Heart right ventricle (tissue), 16 donors: ENCODE measurements around the gene KPNA5. TPM values are rescaled to one million over a fixed set of nuclear protein-coding genes. Genes with fewer than 3 reads are reported as not detected.

Source experiments
- ATAC-seq, 8 donors: fragments of 200-7000 bp; cut with Tn5 transposase; one replicate each; pipeline ENCODE4 v1.9.1; 2020; ENCODE audit warnings: mild to moderate bottlenecking in 8 of 8, moderate library complexity in 8 of 8, moderate number of reproducible peaks in 1 of 8
- DNase-seq, 2 donors: peaks; one replicate each; pipeline ENCODE4 v3.0.0-alpha.2; 2020
- H3K27ac ChIP-seq, 10 donors: fragments of 200-600 bp; sonication (generic) in 2 of 10; one replicate each; pipeline versions ENCODE4 v1.5.0 to v1.8.0; 2020 to 2022; ENCODE audit warnings: mild to moderate bottlenecking in 3 of 10
- H3K27me3 ChIP-seq, 7 donors: fragments of 200-600 bp; one replicate each; pipeline ENCODE4 v1.8.0; 2021 to 2022; ENCODE audit warnings: mild to moderate bottlenecking in 2 of 7
- H3K36me3 ChIP-seq, 9 donors: fragments of 200-600 bp; sonication (generic) in 1 of 9; one replicate each; pipeline versions ENCODE4 v1.5.0 to v1.8.0; 2020 to 2022; ENCODE audit warnings: mild to moderate bottlenecking in 2 of 9
- H3K4me1 ChIP-seq, 9 donors: fragments of 200-600 bp; sonication (generic) in 1 of 9; one replicate each; pipeline versions ENCODE4 v1.5.0 to v1.8.0; 2020 to 2022; ENCODE audit warnings: mild to moderate bottlenecking in 4 of 9
- H3K4me3 ChIP-seq, 10 donors: fragments of 200-600 bp; sonication (generic) in 2 of 10; one replicate each; pipeline versions ENCODE4 v1.5.0 to v1.8.0; 2020 to 2022; ENCODE audit warnings: mild to moderate bottlenecking in 7 of 10, moderate library complexity in 2 of 10
- H3K9me3 ChIP-seq, 11 donors: fragments of 200-600 bp in 10 of 11; sonication (generic) in 2 of 11; one replicate each; pipeline versions ENCODE4 v1.5.0 to v1.8.0; 2013 to 2022; ENCODE audit warnings: mild to moderate bottlenecking in 2 of 11, control low read depth in 1 of 11, moderate library complexity in 1 of 11
- WGBS, 2 donors: extraction: QIAGEN DNeasy Blood & Tissue Kit; methylation state at CpG; one replicate each; pipeline ENCODE4 v1.1.7; 2013; ENCODE audit warnings: inconsistent platforms in 1 of 2; 5-methylcytosine and 5-hydroxymethylcytosine counted together
- intact Hi-C, 10 donors: fragments of 100-400 bp; cut with DNase I; formaldehyde crosslinking; loops; one replicate each; pipeline versions ENCODE4 v1.11.1 to v1.14.2; 2022
- polyA plus RNA-seq, 2 donors: library from polyadenylated mRNA; stranded (reverse); fragments of 200-250 nt; gene quantifications; one replicate each; pipeline ENCODE4 v1.2.3, GENCODE V29; 2013
- total RNA-seq, 10 donors: library from RNA; stranded (reverse); fragmentation: NEBNext Ultra II Directional in 3 of 10; extraction: Animal tissue kit (Norgen Biotek cat#: 25700) in 3 of 10; gene quantifications; one replicate each; pipeline versions ENCODE4 v1.2.1 to v1.2.4, GENCODE V29; 2021 to 2023
- TF ChIP-seq, protein P1 (sequence below), 9 donors: fragments of 200-600 bp; sonication (generic) in 2 of 9; IDR thresholded peaks; one replicate each; pipeline versions ENCODE4 v1.5.0 to v1.8.0; 2021 to 2022; ENCODE audit warnings: antibody characterized with exemption in 9 of 9, mild to moderate bottlenecking in 5 of 9, moderate library complexity in 1 of 9
- donor health status: Arrhythmogenic right ventricular cardiomyopathy.
- donor health status: ischemic (EF 13 %, LVEDD 7.1; RV severe dilation, severe dysfunction).
- donor health status: healthy with polysubstance abuse.
- donor health status: DM: no; HTN: yes; CAD: no.
- donor health status: DM: no; HTN: no; CAD: no.
- donor health status: ischemic (EF 25% LVEDD 6.9; RV normal size, moderate dysfunction).
- donor health status: ischemic (EF 25% LVEDD 5.7; RV mildly dilated, moderate dysfunction).
- donor health status: healthy.
- donor health status: DM: yes; HTN: yes; CAD: no.
- donor health status: Ischemic cardiomyopathy.
- donor health status: ischemic (EF 35%, LVEDD 5.7; RV mildly dilated, moderate dysfunction).
- donor health status: nonischemic (EF 11% LVEDD 7.7; RV severe dilation, severe dysfunction).
- donor health status: DM: yes; HTN: yes; CAD: no.
- donor health status: PGD.
- donor health status: ischemic (EF 29% LVEDD 5.4; RV normal size, mild dysfunction).
- donor health status: nonischemic (EF 23%, LVEDD 6.1; RV moderate dilation, normal function).

The KPNA5 gene
- total and polyA plus RNA-seq, 12 donors, result 1.0 to 11.7 (median 7.9) TPM

DNA sequence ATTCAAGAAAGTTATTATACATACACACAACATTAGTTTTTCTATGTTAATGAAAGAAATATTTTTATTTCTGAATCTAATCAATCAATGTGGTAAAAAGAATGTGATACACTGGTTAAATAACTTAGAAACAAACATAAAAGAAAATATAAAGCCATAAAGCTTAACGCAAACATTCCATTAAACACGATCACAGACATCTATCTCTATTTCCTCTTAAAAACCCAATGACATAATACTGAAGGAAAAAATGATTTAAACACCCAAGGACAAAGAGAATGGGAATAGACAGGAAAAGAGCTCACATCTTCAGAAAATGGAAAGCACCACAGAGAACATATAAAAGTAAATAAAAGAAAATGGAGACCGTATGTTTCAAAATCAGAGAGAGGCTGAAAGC lies 31.9 kb upstream of the KPNA5 start:
- Histone ChIP-seq H3K4me1 (peaks cover 0 to 7% (median 0%) of the 10 kb centered on the region in 9 donors), H3K36me3 (peaks cover 0 to 91% (median 0%) of the 10 kb centered on the region in 9 donors), H3K9me3 (no peaks in the 10 kb centered on the region), H3K27ac (no peak overlapping the region), H3K27me3 (no peaks in the 10 kb centered on the region), H3K4me3 (no peak overlapping the region)
- no peak for DNase-seq
- ATAC-seq, result no peak
- TF ChIP-seq, protein P1, sequence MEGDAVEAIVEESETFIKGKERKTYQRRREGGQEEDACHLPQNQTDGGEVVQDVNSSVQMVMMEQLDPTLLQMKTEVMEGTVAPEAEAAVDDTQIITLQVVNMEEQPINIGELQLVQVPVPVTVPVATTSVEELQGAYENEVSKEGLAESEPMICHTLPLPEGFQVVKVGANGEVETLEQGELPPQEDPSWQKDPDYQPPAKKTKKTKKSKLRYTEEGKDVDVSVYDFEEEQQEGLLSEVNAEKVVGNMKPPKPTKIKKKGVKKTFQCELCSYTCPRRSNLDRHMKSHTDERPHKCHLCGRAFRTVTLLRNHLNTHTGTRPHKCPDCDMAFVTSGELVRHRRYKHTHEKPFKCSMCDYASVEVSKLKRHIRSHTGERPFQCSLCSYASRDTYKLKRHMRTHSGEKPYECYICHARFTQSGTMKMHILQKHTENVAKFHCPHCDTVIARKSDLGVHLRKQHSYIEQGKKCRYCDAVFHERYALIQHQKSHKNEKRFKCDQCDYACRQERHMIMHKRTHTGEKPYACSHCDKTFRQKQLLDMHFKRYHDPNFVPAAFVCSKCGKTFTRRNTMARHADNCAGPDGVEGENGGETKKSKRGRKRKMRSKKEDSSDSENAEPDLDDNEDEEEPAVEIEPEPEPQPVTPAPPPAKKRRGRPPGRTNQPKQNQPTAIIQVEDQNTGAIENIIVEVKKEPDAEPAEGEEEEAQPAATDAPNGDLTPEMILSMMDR (IDR thresholded peaks at IDR 0.05), result no peak
- intact Hi-C loops, result no loop called here
- 90 to 94% methylated on average over 3 of the region's 3 CpGs for WGBS, 2 donors

DNA sequence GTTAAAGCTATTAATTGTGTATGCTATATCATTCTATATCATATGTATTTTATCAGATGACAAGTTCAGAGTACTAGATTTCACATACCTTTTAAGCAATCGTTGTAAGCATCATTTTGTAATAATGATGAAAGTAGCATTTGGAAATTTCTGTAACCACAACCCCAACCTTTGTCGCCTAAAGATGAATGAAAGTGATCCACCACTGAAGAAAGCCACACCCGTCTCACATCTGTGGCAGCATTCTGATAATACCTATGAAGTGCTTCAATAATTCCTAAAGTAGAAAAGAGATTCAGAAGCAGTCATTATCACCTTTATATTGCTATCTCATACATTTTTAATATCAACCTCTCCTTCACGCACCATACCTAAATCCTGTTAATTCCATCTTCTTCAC lies 29.1 kb upstream of the KPNA5 start:
- TF ChIP-seq, protein P1 (IDR thresholded peaks at IDR 0.05), result no peak
- H3K4me1 ChIP-seq, result peaks cover 0 to 7% (median 0%) of the 10 kb centered on the region in 9 donors
- H3K9me3 ChIP-seq, result no peaks in the 10 kb centered on the region
- no peak overlapping the region for H3K27ac ChIP-seq
- intact Hi-C loops, result no loop called here
- peaks cover 0 to 95% (median 0%) of the 10 kb centered on the region in 9 donors for H3K36me3 ChIP-seq
- ATAC-seq, result no peak
- no peak for DNase-seq
- no peak overlapping the region for H3K4me3 ChIP-seq
- 92 to 95% methylated on average over 4 of the region's 4 CpGs for WGBS, 2 donors
- no peaks in the 10 kb centered on the region for H3K27me3 ChIP-seq

DNA sequence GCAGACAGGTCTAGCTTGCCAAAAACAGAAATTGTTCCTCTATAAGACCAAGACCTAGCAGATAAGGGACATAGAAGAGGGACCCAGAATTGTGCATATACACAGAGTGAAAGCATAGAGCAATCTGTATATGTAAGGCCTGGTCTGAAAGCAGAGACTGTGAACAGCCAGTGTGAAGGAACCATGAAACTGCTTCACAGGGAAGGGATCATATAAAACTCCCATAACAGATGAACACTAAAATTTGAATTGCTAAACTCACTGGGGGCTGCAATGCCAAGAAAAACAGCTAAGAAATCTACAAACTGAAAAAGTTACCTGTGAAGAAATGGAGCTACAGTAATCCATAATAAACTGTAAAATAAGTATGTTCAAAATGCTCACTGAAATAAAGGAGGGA lies 19.4 kb upstream of the KPNA5 start:
- Histone ChIP-seq H3K36me3 (peaks cover 0 to 35% (median 0%) of the 10 kb centered on the region in 9 donors), H3K9me3 (no peaks in the 10 kb centered on the region), H3K27me3 (no peaks in the 10 kb centered on the region), H3K27ac (no peak overlapping the region), H3K4me1 (peaks cover 0 to 23% (median 15%) of the 10 kb centered on the region in 9 donors), H3K4me3 (no peak overlapping the region)
- intact Hi-C loops, result loop anchor here in 1 of 10 donors (10.0 kb wide), 1 partner anchor 87 kb away; the partner anchor contains the start of gene RWDD1
- DNase-seq, result no peak
- ATAC-seq, result no peak
- TF ChIP-seq, protein P1 (IDR thresholded peaks at IDR 0.05), result no peak

DNA sequence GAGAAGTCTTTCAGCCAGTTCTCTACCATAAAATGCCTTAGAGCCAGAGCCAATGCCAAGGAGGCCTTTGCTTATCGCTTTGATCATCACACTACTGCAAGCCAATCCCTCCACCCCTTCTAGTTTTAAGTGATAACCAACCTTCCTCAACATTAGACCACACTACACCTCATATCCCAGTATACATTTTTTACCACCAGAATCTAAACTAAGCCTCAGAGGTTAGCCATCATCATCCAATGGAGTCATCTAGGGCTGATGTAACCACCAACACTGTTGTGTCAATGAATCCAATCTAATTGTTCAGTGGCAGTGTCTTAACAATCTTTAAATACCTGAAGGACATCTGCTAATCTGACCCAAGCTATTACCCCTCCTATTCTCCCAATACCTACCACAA lies 18.8 kb upstream of the KPNA5 start:
- Histone ChIP-seq H3K4me3 (no peak overlapping the region), H3K9me3 (no peaks in the 10 kb centered on the region), H3K27me3 (no peaks in the 10 kb centered on the region), H3K4me1 (peaks cover 0 to 29% (median 21%) of the 10 kb centered on the region in 9 donors), H3K27ac (no peak overlapping the region), H3K36me3 (peaks cover 0 to 29% (median 0%) of the 10 kb centered on the region in 9 donors)
- ATAC-seq, result no peak
- TF ChIP-seq, protein P1 (IDR thresholded peaks at IDR 0.05), result no peak
- DNase-seq, result no peak
- WGBS, 2 donors, result 91 to 97% methylated on average over 1 of the region's 1 CpG
- intact Hi-C loops, result loop anchor here in 1 of 10 donors (10.0 kb wide), 1 partner anchor 87 kb away; the partner anchor contains the start of gene RWDD1
